ENCODE measurements around the gene MYOC.

The MYOC gene

GRCh38 chr1:171652234-171652822, at the start of gene MYOC:
Gene MYOC, minus strand, starts transcription at chr1:171652688. Its CDS starts 77 bp downstream, at chr1:171652611.
- TF ChIP-seq TAF1 (IDR thresholded peaks at IDR 0.05; ENCODE audit: low read depth) (no peak), NFIC (IDR thresholded peaks at IDR 0.05) (no peak), USF1 (IDR thresholded peaks at IDR 0.05) (no peak), RAD21 (IDR thresholded peaks at IDR 0.05; ENCODE audit: low read depth) (no peak), CEBPB (IDR thresholded peaks at IDR 0.05) (no peak), ZBTB7A (IDR thresholded peaks at IDR 0.05; ENCODE audit: low read depth) (no peak), REST (IDR thresholded peaks at IDR 0.05; ENCODE audit: low read depth) (no peak), FOXM1 (IDR thresholded peaks at IDR 0.05; ENCODE audit: borderline replicate concordance, low read depth) (no peak), CREB1 (IDR thresholded peaks at IDR 0.05; ENCODE audit: low read depth) (no peak), TEAD4 (IDR thresholded peaks at IDR 0.05) (no peak), TCF12 (IDR thresholded peaks at IDR 0.05; ENCODE audit: low read depth) (no peak), YY1 (IDR thresholded peaks at IDR 0.05; ENCODE audit: low read depth) (no peak), EGR1 (IDR thresholded peaks at IDR 0.05) (no peak)

GRCh38 chr1:171699531-171699930, 47.0 kb upstream of the MYOC start:
- TF ChIP-seq CREB1 (IDR thresholded peaks at IDR 0.05; ENCODE audit: low read depth) (no peak), ZBTB7A (IDR thresholded peaks at IDR 0.05; ENCODE audit: low read depth) (no peak), REST (IDR thresholded peaks at IDR 0.05; ENCODE audit: low read depth) (no peak), RAD21 (IDR thresholded peaks at IDR 0.05; ENCODE audit: low read depth) (no peak), NFIC (IDR thresholded peaks at IDR 0.05) (no peak), EGR1 (IDR thresholded peaks at IDR 0.05) (no peak), TAF1 (IDR thresholded peaks at IDR 0.05; ENCODE audit: low read depth) (no peak), TCF12 (IDR thresholded peaks at IDR 0.05; ENCODE audit: low read depth) (no peak), MAX (IDR thresholded peaks at IDR 0.05) (no peak), EP300 (IDR thresholded peaks at IDR 0.05; ENCODE audit: borderline replicate concordance) (no peak), CEBPB (IDR thresholded peaks at IDR 0.05) (no peak), USF1 (IDR thresholded peaks at IDR 0.05) (no peak), TEAD4 (IDR thresholded peaks at IDR 0.05) (no peak), YY1 (IDR thresholded peaks at IDR 0.05; ENCODE audit: low read depth) (no peak), FOXM1 (IDR thresholded peaks at IDR 0.05; ENCODE audit: borderline replicate concordance, low read depth) (no peak)

GRCh38 chr1:171683870-171684269, 31.4 kb upstream of the MYOC start:
- no peak for TF ChIP-seq TEAD4 (IDR thresholded peaks at IDR 0.05)
- TF ChIP-seq CEBPB (IDR thresholded peaks at IDR 0.05) = no peak
- TF ChIP-seq EP300 (IDR thresholded peaks at IDR 0.05; ENCODE audit: borderline replicate concordance) = no peak
- no peak for TF ChIP-seq REST (IDR thresholded peaks at IDR 0.05; ENCODE audit: low read depth)
- TF ChIP-seq FOXM1 (IDR thresholded peaks at IDR 0.05; ENCODE audit: borderline replicate concordance, low read depth) = no peak
- no peak for TF ChIP-seq YY1 (IDR thresholded peaks at IDR 0.05; ENCODE audit: low read depth)
- no peak for TF ChIP-seq ZBTB7A (IDR thresholded peaks at IDR 0.05; ENCODE audit: low read depth)
- TF ChIP-seq TCF12 (IDR thresholded peaks at IDR 0.05; ENCODE audit: low read depth) = no peak
- TF ChIP-seq RAD21 (IDR thresholded peaks at IDR 0.05; ENCODE audit: low read depth) = no peak
- no peak for TF ChIP-seq NFIC (IDR thresholded peaks at IDR 0.05)
- TF ChIP-seq TAF1 (IDR thresholded peaks at IDR 0.05; ENCODE audit: low read depth) = no peak
- no peak for TF ChIP-seq USF1 (IDR thresholded peaks at IDR 0.05)
- no peak for TF ChIP-seq CREB1 (IDR thresholded peaks at IDR 0.05; ENCODE audit: low read depth)
- no peak for TF ChIP-seq MAX (IDR thresholded peaks at IDR 0.05)
- TF ChIP-seq EGR1 (IDR thresholded peaks at IDR 0.05) = no peak
